Gastrocnemius medialis (tissue), 4 donors: ENCODE data around the gene LRFN5.

ENCODE experiments used
- POLR2A ChIP-seq, 2 donors: fragments of 450-650 bp; IDR thresholded peaks; one replicate each; pipeline ENCODE4 v1.6.1; 2017; ENCODE audit warnings: antibody characterized with exemption in 2 of 2, mild to moderate bottlenecking in 2 of 2, moderate library complexity in 2 of 2
- TF ChIP-seq, protein P1 (sequence below), 5 experiments: fragments of 450-650 bp in 3 of 5; fragments of 200-600 bp in 2 of 5; sonication (generic) in 2 of 5; IDR thresholded peaks in 4 of 5; conservative IDR thresholded peaks in 1 of 5; 1 replicate in 4 of 5; 2 replicates in 1 of 5; pipeline ENCODE4 v1.5.1; 2016 to 2019; ENCODE audit warnings: antibody characterized with exemption in 5 of 5, mild to moderate bottlenecking in 3 of 5, moderate library complexity in 3 of 5

DNA sequence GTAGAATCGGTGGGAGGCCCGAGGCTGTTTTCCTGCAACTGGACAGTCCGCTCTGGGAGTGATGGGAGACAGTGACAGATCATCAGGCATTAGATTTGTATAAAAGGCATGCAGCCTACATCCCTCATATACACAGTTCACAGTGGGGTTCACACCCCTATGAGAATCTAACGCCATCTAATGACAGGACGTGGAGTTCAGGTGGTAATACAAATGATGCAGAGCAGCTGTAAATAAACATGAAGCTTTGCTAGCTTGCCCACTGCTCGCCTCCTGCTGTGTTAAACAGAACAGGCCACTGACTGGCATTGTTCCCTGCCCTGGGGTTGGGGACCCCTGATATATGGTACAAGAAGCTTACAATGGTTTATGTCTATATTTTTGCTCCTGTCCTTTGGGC lies 179.0 kb downstream of the LRFN5 start:
- TF ChIP-seq, protein P1, sequence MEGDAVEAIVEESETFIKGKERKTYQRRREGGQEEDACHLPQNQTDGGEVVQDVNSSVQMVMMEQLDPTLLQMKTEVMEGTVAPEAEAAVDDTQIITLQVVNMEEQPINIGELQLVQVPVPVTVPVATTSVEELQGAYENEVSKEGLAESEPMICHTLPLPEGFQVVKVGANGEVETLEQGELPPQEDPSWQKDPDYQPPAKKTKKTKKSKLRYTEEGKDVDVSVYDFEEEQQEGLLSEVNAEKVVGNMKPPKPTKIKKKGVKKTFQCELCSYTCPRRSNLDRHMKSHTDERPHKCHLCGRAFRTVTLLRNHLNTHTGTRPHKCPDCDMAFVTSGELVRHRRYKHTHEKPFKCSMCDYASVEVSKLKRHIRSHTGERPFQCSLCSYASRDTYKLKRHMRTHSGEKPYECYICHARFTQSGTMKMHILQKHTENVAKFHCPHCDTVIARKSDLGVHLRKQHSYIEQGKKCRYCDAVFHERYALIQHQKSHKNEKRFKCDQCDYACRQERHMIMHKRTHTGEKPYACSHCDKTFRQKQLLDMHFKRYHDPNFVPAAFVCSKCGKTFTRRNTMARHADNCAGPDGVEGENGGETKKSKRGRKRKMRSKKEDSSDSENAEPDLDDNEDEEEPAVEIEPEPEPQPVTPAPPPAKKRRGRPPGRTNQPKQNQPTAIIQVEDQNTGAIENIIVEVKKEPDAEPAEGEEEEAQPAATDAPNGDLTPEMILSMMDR (IDR thresholded peaks at IDR 0.05 in 4 of 5, conservative IDR thresholded peaks at IDR 0.05 in 1 of 5) = no peak
- no peak for TF ChIP-seq POLR2A (IDR thresholded peaks at IDR 0.05)
